Calu3 (cell line): ENCODE measurements around the gene KLHL4. TPM values are rescaled to one million over a fixed set of nuclear protein-coding genes. Genes with fewer than 3 reads are reported as not detected.
A peak's percentile ranks its signal among the peaks of the same experiment; 100 is the strongest.
"Not testable (repeated sequence)": the region's sequence is repeated elsewhere in the genome, so short reads cannot be mapped to it uniquely, and the experiment has no call there.

ENCODE experiments used
- Bru-seq: library from RNA; stranded (reverse); fragments of 400-500 nt; gene quantifications from one replicate; lab custom pipeline; 2021; lab: Mats Ljungman, UMichigan
- BruChase-seq, 2 experiments: library from RNA; stranded (reverse); fragments of 400-500 nt; gene quantifications; one replicate each; lab custom pipeline; 2021; lab: Mats Ljungman, UMichigan
- BruUV-seq: library from RNA; stranded (reverse); fragments of 400-500 nt; replicated peaks from 2 replicates; lab custom pipeline; 2021; lab: Mats Ljungman, UMichigan
- CTCF ChIA-PET: fragments of 300-600 bp; sonication (Branson Sonifier 250); formaldehyde crosslinking; loops from one replicate; lab custom pipeline; 2022; ENCODE audit warnings: antibody characterized with exemption; lab: Charles Lee
- DNase-seq: peaks from one replicate; pipeline ENCODE4 v3.0.0; 2022
- H3K27ac Mint-ChIP-seq: one replicate; pipeline ENCODE4 v1.8.0; 2022; ENCODE audit warnings: mixed read lengths; ENCODE audit not compliant: unreplicated experiment
- H3K27me3 Mint-ChIP-seq: one replicate; pipeline ENCODE4 v1.8.0; 2022; ENCODE audit warnings: mixed read lengths; ENCODE audit not compliant: unreplicated experiment
- H3K36me3 Mint-ChIP-seq: one replicate; pipeline ENCODE4 v1.8.0; 2022; ENCODE audit warnings: mild to moderate bottlenecking, moderate library complexity, mixed read lengths; ENCODE audit not compliant: insufficient read depth, unreplicated experiment
- H3K4me1 Mint-ChIP-seq: one replicate; pipeline ENCODE4 v1.8.0; 2022; ENCODE audit warnings: mild to moderate bottlenecking, low read depth, mixed read lengths; ENCODE audit not compliant: unreplicated experiment
- H3K4me3 Mint-ChIP-seq: one replicate; pipeline ENCODE4 v1.8.0; 2022; ENCODE audit warnings: mild to moderate bottlenecking, low read depth, moderate library complexity, mixed read lengths; ENCODE audit not compliant: unreplicated experiment
- H3K9me3 Mint-ChIP-seq: one replicate; pipeline ENCODE4 v1.8.0; 2022; ENCODE audit warnings: low read depth, mixed read lengths; ENCODE audit not compliant: unreplicated experiment
- intact Hi-C: fragments of 100-400 bp; cut with micrococcal nuclease; formaldehyde crosslinking; loops from one replicate; pipeline ENCODE4 v1.10.0; 2022; ENCODE audit not compliant: unreplicated experiment
- long read RNA-seq: library from polyadenylated mRNA; stranded (forward); transcript quantifications from one replicate; pipeline ENCODE4 v2.0.0, GENCODE V29; 2022
- total RNA-seq: library from RNA; stranded (reverse); gene quantifications from 2 replicates; pipeline ENCODE4 v1.2.3, GENCODE V29; 2022
- TF ChIP-seq, protein P1 (sequence below): fragments of 200-600 bp; IDR thresholded peaks from one replicate; pipeline ENCODE4 v1.8.0; 2022; ENCODE audit warnings: antibody characterized with exemption; ENCODE audit not compliant: unreplicated experiment

Gene KLHL4, protein sequence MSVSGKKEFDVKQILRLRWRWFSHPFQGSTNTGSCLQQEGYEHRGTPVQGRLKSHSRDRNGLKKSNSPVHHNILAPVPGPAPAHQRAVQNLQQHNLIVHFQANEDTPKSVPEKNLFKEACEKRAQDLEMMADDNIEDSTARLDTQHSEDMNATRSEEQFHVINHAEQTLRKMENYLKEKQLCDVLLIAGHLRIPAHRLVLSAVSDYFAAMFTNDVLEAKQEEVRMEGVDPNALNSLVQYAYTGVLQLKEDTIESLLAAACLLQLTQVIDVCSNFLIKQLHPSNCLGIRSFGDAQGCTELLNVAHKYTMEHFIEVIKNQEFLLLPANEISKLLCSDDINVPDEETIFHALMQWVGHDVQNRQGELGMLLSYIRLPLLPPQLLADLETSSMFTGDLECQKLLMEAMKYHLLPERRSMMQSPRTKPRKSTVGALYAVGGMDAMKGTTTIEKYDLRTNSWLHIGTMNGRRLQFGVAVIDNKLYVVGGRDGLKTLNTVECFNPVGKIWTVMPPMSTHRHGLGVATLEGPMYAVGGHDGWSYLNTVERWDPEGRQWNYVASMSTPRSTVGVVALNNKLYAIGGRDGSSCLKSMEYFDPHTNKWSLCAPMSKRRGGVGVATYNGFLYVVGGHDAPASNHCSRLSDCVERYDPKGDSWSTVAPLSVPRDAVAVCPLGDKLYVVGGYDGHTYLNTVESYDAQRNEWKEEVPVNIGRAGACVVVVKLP
- total RNA-seq: not detected in 2 replicates
- percentile 6 among the genes with signal in this experiment for Bru-seq, nascent RNA
- percentile 3 among the genes with signal in this experiment for BruChase-seq, experiment 1, labeled RNA remaining after a 6-hour chase
- percentile 4 among the genes with signal in this experiment for BruChase-seq, experiment 2, labeled RNA remaining after a 2-hour chase
- long read RNA-seq: 0 reads

DNA sequence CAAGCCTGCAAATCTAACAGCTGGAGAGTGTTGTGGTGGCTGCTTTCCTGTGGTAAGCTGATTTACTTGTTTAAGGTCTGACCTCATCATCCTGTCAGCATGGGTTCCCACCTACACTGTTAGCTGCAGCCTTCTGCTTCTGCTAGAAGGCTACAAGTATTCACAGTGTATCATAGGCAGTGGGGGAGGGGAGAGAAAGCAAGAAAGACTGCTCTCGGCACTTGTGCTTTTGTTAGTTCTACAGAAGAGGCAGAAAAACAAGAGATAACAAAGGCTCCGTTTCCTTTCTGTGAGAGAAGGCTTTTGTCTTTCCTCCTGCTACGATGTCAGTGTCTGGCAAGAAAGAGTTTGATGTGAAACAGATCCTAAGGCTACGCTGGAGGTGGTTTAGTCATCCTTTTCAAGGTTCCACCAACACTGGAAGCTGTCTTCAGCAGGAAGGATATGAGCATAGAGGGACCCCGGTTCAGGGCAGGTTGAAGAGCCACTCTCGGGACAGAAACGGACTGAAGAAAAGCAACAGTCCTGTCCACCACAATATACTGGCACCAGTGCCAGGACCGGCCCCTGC lies at the start of gene KLHL4:
KLHL4 (plus strand) TSS at position 232 of the 571 bp plus-strand sequence; CDS start at position 324, 92 bp downstream.
- no TSS peak for BruUV-seq
- CTCF ChIA-PET: no interaction called here
- Mint-ChIP-seq H3K4me3 (no peak within 1 kb of the TSS), H3K27me3 (no peaks in the 10 kb centered on the region), H3K4me1 (no peaks in the 10 kb centered on the region), H3K9me3 (no peaks in the 10 kb centered on the region), H3K36me3 (no peaks in the 10 kb centered on the region), H3K27ac (no peak within 1 kb of the TSS)
- DNase-seq: peak; percentile 0
- intact Hi-C loops: no loop called here
- TF ChIP-seq, protein P1, sequence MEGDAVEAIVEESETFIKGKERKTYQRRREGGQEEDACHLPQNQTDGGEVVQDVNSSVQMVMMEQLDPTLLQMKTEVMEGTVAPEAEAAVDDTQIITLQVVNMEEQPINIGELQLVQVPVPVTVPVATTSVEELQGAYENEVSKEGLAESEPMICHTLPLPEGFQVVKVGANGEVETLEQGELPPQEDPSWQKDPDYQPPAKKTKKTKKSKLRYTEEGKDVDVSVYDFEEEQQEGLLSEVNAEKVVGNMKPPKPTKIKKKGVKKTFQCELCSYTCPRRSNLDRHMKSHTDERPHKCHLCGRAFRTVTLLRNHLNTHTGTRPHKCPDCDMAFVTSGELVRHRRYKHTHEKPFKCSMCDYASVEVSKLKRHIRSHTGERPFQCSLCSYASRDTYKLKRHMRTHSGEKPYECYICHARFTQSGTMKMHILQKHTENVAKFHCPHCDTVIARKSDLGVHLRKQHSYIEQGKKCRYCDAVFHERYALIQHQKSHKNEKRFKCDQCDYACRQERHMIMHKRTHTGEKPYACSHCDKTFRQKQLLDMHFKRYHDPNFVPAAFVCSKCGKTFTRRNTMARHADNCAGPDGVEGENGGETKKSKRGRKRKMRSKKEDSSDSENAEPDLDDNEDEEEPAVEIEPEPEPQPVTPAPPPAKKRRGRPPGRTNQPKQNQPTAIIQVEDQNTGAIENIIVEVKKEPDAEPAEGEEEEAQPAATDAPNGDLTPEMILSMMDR: no peak

- TF ChIP-seq, protein P1: no peak
- H3K4me3 Mint-ChIP-seq: no peak overlapping the region
- BruUV-seq: no TSS peak
- peaks cover 9% of the 10 kb centered on the region for H3K9me3 Mint-ChIP-seq
- intact Hi-C loops: no loop called here
- CTCF ChIA-PET: no interaction called here
- H3K27me3 Mint-ChIP-seq: no peaks in the 10 kb centered on the region
- no peaks in the 10 kb centered on the region for H3K36me3 Mint-ChIP-seq
- H3K4me1 Mint-ChIP-seq: no peaks in the 10 kb centered on the region
- no peak overlapping the region for H3K27ac Mint-ChIP-seq
- no peak for DNase-seq
These were observed 48.7 kb upstream of the KLHL4 start for GRCh38 chrX:87468941-87469340.

DNA sequence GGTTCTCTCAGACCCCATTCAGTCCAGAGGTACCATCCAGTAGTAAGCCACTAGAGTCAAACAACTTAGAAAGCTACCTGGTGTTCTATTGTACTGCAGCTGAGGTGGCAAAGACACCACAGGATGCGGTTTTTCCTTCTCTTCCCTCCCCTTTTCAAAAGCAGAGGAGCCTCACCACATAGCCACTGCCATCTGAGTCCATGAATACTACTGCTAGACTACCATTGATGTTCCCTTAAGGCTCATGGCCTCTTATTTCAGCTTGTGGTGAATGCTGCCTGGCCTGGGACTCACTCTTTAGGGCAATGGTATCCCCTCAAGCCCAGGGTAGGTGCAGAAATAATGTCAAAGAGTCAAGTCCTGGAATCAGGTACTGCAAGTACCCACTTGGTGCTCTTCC lies 41.8 kb upstream of the KLHL4 start:
- CTCF ChIA-PET: no interaction called here
- peaks cover 4% of the 10 kb centered on the region for H3K9me3 Mint-ChIP-seq
- intact Hi-C loops: no loop called here
- no peaks in the 10 kb centered on the region for H3K36me3 Mint-ChIP-seq
- no peaks in the 10 kb centered on the region for H3K27me3 Mint-ChIP-seq
- no TSS peak for BruUV-seq
- no peak for DNase-seq
- H3K27ac Mint-ChIP-seq: no peak overlapping the region
- H3K4me1 Mint-ChIP-seq: no peaks in the 10 kb centered on the region
- H3K4me3 Mint-ChIP-seq: no peak overlapping the region
- TF ChIP-seq, protein P1: no peak

DNA sequence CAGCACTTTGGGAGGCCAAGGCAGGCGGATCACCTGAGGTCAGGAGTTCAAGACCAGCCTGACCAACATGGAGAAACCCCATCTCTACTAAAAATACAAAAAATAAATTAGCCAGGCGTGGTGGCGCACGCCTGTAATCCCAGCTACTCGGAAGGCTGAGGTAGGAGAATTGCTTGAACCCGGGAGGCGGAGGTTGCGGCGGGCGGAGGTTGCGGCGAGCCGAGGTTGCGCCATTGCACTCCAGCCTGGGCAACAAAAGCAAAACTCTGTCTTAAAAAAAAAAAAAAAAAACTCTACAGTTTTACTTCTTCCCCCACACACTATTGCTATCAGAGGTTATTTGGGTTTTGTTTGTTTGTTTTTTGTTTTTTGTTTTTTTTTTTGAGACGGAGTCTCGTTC lies 38.9 kb upstream of the KLHL4 start:
- H3K27me3 Mint-ChIP-seq, H3K27ac Mint-ChIP-seq, BruUV-seq, intact Hi-C loops, H3K36me3 Mint-ChIP-seq, CTCF ChIA-PET, H3K4me3 Mint-ChIP-seq, H3K4me1 Mint-ChIP-seq, H3K9me3 Mint-ChIP-seq, DNase-seq: not testable (repeated sequence)
